Tongue (tissue), 2 donors: Measurements from ENCODE around the gene STIM2. TPM values are rescaled to one million over a fixed set of nuclear protein-coding genes. Genes with fewer than 3 reads are reported as not detected.
"Not testable (repeated sequence)": the region's sequence is repeated elsewhere in the genome, so short reads cannot be mapped to it uniquely, and the experiment has no call there.

Experiments used
- DNase-seq: peaks from one replicate; pipeline ENCODE4 v3.0.0-alpha.2; 2015
- total RNA-seq: library from RNA; depleted of rRNA; stranded (reverse); fragments of >200 nt; gene quantifications from one replicate; pipeline ENCODE4 v1.2.3, GENCODE V29; 2014

Gene STIM2
- total RNA-seq, 1 donor from 2014 or later: 25.4 TPM

DNA sequence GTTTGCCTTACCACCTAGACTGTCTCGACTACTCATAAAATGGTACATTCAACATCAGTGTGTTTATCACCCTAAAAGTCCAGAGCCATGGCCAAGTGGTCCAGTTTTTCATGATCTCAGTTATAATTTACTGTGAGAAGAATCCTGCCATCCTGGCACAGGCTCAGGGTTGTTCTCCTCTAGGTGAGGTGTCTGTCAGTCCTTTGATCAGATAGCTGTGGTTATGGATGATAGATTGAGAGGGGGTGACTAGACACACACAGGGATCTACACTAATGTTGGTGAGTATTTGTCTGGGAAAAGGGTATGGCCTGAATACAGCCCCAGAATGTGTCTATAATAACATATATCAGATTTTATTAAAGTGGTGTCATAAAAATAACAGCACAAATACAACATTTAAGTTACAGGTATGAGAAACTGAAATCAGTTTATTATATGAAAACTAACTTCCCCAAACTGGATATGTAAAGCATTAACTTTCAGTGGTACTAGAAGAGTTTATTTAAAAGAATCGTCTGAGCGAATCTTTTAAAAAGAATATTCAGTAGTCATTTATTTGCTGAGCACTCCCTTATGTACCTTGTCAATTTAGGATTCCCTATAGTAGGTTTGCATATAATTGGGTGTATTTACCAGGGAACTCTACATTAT lies 93.3 kb downstream of the STIM2 start:
- DNase-seq: no peak

GRCh38 chr4:26955241-26955640 lies 94.6 kb downstream of the STIM2 start:
- peak; percentile 36 for DNase-seq

DNA sequence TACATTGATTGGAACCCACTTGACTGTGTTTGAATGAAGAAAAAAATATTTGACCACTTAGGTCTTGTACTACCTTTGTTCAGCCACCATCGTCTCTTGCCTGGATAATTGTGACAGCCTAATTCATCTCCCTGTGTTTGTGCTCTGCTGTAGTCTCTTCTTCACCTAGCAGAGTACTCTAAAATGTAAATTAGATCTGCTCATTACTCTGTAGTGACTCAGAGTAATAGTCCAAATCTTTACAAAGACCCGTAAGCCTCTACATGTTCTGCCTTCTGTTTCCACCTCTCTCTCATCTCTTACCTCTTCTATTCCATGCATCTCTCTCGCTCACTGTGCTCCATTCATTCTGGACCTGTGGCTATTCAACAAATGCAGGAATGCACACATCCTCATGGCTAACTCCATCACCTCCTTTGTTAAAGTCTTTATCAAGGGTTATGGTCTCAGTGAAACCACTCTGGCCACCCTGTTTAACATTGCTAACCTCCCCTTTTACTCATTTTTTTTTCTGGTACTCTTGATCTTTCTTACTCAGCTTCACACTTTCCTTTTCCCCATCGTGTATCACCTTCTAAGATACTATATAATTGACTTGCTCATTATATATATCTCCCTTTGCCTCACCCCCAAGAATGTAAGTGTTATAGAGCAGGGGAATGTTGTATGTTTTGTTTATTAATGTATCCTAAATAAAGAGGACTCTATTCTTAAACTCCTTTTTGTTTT lies 98.4 kb downstream of the STIM2 start:
- no peak for DNase-seq

GRCh38 chr4:26959654-26960047 lies 99.0 kb downstream of the STIM2 start:
- peak; percentile 35 for DNase-seq

- DNase-seq: no peak
Measured at GRCh38 chr4:26962720-26963119, 102.1 kb downstream of the STIM2 start.

DNA sequence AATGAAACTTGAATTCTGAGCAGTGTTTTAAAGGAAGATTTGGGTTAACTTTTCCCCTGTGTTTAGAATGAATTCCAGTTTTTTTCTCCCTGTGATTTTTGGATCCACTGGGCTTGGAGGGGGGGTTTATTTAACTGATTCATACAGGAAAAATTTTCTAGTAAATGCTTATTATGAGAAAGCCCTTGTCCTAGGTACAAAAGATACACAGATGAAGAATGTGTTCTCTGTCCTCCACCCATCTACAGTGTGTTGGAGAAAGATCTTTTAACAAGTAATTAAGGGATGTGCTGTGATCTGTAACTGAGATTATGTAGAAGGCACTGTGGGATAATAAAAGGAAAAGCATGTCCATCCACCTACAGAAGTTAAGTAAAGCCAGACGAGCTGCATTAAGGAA lies 103.9 kb downstream of the STIM2 start:
- no peak for DNase-seq

- no peak for DNase-seq
Measured at GRCh38 chr4:26964994-26965393, 104.4 kb downstream of the STIM2 start.

GRCh38 chr4:26975464-26976181 lies 115.0 kb downstream of the STIM2 start:
- DNase-seq: not testable (repeated sequence)

DNA sequence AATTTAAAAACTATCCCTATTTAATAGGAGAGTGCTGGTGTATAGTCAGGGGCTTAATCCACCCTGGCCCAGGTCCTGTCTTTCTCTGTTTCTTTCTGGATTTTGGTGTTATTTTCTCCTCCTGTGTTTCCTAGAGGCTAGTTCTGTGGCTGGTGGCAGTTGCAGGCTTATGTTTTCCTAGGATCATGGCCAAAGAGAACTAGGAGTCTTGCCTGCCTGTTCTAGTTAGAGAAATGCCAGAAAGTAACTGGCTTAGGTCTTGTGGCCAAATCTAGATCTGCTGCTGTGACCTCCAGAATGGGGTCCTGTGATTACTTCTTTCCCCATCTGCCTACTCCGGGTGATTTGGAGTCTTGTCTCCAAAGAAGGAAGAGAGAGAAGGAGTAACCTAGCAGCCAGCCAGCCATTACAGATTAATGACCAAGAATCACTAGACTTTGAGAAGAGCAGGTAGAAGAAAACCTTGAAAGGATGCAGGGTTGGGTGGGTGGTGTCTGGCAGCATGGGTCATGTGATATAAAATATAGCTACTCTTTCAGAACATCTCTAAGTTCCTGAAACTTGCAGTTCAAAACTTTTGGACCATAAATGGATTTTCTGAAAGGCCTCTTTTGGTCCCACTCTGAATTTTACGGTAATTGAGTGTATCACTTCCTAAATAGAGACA lies 117.9 kb downstream of the STIM2 start:
- DNase-seq: no peak

DNA sequence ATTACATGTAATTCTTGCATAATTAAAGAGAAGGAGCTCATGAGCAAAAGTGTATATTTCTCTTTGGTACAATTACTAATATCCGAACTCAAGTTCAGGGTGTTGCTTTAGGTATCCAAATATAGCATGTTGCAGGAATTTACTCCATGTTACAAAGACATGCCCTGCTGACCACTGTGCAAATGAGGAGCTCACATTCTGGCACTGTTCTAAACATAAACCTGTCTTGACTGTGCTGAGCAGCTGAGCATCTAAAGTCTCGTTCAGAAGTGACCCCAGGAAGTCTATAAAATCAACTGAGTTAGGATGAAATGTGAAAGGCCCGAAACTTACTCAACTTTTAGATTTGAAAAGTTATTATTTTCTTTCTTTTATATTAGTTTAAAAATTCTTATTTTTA lies 124.3 kb downstream of the STIM2 start:
- peak; percentile 61 for DNase-seq

- no peak for DNase-seq
Measured at GRCh38 chr4:26985873-26986272, 125.2 kb downstream of the STIM2 start.

GRCh38 chr4:26987191-26987590 lies 126.5 kb downstream of the STIM2 start:
- DNase-seq: no peak

DNA sequence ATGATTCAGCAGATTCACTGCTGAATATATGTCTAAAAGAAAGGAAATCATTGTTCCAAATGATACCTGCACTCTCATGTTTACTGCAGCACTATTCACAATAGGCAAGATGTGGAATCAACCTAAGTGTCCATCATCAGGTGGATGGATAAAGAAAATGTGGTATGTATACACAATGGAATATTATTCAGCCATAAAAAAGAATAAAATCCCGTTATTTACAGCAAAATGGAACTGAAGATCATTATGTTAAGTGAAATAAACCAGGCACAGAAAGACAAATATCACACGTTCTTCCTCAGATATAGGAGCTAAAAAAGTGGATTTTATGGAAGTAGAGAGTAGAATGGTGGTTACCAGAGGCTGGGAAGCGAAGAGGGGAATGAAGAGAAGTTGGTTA lies 130.4 kb downstream of the STIM2 start:
- DNase-seq: no peak

GRCh38 chr4:26992657-26993361 lies 132.2 kb downstream of the STIM2 start:
- peak; percentile 85 for DNase-seq

DNA sequence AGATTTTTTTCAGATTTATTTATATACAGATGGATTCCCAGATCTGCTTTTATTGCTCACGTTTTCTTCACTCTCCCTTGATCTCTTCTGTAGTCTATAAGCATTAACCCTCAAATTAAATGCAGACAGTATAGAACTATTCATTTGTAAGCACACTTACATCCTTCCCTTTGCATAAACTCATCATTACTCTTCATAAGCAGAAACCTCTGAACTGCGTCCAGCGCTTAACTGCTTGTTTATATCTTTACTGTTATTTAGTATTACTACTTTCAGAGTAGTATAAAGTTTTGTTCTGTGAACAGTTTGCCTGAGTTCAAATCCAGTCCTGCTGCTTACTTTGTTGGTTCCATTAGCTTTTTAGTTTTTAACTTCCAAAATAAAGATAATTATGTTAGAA lies 132.9 kb downstream of the STIM2 start:
- no peak for DNase-seq

DNA sequence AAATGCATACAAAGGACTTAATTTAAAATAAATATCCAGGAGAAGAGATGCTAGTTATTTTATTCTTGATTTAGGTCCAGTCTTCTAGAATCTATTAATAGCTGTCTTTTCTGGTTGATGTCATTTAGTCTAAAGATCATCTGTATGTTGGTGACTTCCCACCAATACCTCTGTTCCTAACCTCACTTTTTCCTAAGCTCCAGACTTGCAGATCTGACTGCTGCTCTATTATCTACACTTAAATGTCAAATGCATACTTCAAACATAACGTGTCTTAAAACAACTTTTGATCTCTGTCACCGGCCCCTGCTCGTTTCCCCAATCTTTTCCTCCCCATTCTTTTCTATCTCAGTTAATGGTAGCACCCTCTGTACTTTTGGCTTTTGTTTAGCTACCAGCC lies 133.3 kb downstream of the STIM2 start:
- no peak for DNase-seq

DNA sequence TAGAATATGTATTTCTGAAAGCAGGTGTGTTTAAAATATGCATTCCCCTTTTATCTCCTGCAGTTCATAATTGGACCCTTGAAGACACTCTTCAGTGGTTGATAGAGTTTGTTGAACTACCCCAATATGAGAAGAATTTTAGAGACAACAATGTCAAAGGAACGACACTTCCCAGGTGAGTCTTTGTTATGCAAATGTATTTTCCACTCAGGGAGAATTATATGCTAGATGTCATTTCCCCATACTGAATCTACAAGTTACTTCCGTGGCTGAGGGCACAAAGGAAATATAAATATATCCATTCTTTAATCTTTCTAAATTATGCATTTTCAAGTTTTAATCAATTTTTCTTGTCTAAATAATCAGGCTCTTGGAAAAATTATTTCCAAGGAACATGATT lies 134.7 kb downstream of the STIM2 start:
- no peak for DNase-seq

DNA sequence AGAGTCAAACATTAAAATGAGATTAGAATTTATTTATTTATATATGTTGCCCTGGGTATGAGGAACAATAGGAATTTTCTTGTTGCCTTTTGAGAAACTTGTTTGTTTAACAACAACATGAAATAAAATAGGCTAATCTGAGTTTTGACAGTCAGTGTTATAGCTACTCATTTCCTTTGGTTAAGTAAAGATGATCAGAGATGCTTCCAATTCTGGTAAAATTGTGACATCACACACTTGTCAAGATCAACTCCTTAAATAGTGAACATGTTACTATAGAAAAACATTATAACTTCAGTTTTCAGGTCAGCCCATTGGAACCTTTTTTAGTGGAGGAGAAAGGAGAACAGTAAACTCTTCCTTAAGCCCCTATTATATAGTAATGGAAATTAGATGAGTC lies 136.1 kb downstream of the STIM2 start:
- DNase-seq: no peak

- no peak for DNase-seq
Measured at GRCh38 chr4:26999689-27000088, 139.0 kb downstream of the STIM2 start.

DNA sequence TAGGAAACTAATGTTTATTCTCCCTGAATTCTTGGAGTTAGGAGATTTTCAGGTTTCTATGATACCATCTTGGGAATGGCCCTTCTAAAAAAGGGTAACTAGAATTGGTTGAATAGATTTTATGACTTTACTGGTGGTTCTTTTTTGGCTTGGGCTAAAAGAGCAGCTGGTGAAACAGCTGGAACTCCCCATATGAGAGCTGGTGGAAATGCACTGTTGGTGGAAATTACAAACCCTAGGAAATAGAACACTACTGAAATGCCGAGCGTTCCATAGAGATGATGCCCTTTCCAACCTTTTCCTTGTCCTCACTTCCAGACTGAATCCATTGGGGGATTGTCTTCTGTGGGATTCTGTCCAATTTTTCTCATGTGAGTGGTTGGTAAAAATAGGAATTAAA lies 139.5 kb downstream of the STIM2 start:
- DNase-seq: peak; percentile 90

DNA sequence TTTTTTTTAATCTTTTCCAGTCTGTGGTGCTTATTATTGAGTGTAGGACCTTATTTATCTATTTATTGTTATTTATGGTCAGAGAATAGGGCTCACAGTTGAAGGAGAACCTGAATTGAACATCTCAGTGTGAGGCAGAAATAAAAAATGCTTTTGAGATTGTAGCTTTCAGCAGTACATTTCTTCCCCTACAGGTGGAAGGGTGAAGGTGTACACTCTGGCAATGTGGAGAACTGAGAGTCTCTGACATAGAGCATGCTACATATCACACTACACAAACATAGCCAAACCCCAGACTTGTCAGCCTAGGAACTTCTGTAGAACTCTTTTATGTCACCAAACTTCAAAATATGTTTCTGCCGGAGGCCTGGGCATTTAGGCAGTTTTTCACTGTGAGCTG lies 140.2 kb downstream of the STIM2 start:
- DNase-seq: no peak
